Skeletal muscle cell (primary cell): Measurements from ENCODE around the gene HELT.

Experiments used
- DNase-seq: peaks from one replicate; pipeline ENCODE4 v3.0.0-alpha.2; 2010; ENCODE audit warnings: low read depth
- H3K4me3 ChIP-seq: 2 replicates; pipeline ENCODE4 v1.5.1; 2011; ENCODE audit warnings: low read depth, mild to moderate bottlenecking, control low read depth, low read length, moderate library complexity

HELT gene

GRCh38 chr4:185002784-185003183 is 15.5 kb upstream of the HELT start:
- no peak for DNase-seq
- no peak overlapping the region for H3K4me3 ChIP-seq

GRCh38 chr4:185003596-185004351 is 14.5 kb upstream of the HELT start:
- DNase-seq, result no peak
- H3K4me3 ChIP-seq, result no peak overlapping the region

GRCh38 chr4:185004562-185005218 is 13.6 kb upstream of the HELT start:
- H3K4me3 ChIP-seq, result peak overlapping the region; percentile 21
- DNase-seq, result no peak

GRCh38 chr4:185005219-185005819 is 13.0 kb upstream of the HELT start:
- peak overlapping the region; percentile 21 for H3K4me3 ChIP-seq
- peak; percentile 25 for DNase-seq

- H3K4me3 ChIP-seq, result no peak overlapping the region
- DNase-seq, result no peak
These were observed 6.9 kb upstream of the HELT start for GRCh38 chr4:185011408-185011807.

- no peak overlapping the region for H3K4me3 ChIP-seq
- DNase-seq, result no peak
These were observed 4.7 kb upstream of the HELT start for GRCh38 chr4:185013417-185014125.

GRCh38 chr4:185015108-185015507 is 3.2 kb upstream of the HELT start:
- H3K4me3 ChIP-seq, result no peak overlapping the region
- DNase-seq, result no peak

GRCh38 chr4:185016101-185016940 is 2.0 kb upstream of the HELT start:
- no peak for DNase-seq
- no peak overlapping the region for H3K4me3 ChIP-seq

DNA sequence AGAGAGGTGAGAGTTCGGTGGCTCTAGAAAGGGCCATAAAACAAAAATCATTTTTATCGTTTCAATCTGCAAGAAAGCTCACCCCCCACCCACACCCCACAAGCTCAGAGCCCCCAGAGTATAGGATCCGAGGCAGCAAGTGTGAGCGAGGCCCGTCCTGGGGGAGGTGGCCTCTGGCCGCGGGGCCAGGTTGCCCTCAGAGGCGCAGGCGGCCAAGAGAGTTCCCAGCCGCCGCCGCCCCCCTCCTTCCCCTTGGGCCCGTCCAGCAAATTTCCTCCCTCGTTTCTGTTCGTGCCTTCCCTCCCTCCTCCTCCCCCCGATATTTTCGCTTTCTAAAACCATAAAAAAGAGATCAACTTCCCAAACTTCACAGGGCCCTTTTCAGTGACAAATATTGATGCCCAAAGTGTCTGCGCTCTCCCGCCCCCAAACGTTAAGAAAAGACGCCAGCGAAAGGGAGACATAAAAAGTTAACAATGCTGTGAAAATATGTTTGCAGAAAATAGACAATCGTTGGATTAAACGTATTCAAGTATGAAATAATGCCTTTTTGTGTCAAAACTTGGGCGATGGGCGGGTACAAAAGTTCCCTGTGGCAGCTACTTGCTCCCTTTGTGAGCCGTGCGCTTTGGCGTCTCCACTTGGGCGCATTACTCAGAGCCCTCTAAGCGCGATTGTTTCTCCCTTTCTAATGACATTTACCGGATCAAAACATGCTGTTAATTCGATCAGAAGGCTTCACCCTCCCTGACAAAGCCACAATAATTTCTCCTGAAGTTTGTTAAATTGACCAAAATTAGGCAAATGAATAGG is 1.1 kb upstream of the HELT start:
- H3K4me3 ChIP-seq, result no peak overlapping the region
- DNase-seq, result no peak

DNA sequence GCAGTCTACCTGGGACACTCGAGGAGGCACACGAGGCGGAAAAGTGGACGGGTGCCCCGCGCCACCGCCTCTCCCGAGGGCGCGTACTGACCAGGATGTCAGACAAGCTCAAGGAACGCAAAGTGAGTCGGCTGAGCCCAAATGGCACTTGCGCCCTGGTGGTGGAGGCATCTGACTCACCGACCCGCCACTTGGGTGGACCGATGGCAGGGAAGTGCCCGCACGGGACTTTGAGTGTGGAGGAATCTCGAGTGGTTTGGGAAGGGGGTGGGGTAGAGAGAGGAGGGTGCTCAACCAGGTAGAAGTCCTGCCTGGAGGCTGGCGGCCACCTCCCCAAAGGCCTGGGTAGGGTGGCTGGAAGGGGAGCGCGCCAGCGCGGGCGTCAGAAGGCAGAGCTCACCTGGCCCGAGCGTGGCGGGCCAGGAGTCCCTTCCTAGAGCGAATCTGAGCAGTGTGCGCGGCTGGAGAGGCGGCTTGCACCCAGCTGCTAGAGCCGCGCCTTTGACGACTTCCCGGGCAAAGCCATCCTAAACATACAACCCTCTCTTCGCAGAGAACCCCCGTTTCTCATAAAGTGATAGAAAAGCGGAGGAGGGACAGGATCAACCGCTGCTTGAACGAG is 655 bp downstream of the HELT start:
- DNase-seq, result no peak

DNA sequence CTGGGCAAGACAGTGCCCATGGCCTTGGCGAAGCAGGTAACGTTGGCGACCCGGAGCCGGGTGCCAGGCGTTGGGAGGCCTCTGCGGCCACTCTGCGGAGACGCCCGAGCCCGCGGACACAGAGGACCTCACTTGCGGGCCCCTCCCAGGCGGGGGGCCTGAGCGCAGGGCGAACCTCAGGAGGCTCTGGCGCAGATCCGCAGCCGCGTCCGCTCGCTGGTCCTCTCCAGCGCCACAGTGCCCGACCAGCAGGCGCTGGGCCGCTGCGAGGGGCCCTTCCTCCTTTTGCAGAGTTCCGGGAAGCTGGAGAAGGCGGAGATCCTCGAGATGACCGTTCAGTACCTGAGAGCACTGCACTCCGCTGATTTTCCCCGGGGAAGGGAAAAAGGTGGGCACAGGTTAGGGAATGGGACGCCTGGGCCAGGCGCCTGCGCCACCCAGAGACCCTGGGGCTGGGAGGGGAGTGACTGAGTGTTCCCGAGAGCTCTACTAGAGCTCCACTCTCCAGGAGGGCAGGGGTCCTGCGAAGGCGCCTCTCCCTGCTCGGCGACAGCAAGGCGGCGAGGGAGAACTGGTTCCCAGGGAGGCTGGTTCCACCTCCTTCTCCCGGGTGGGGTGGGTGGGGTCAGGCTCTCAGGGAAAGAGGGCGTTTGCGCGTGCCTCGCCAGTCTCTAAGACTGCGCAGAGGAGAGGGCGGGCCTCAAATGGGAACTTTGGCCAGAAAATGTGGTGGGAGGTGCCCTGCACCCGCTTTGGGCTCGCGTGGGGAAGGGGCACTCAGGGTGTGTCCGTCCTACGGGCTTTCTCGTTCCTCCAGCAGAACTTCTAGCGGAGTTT is 1.4 kb downstream of the HELT start:
- no peak for DNase-seq
- H3K4me3 ChIP-seq, result no peak overlapping the region

More for the DNA sequence above, 655 bp downstream of the HELT start:
- H3K4me3 ChIP-seq, result no peak overlapping the region

GRCh38 chr4:185020293-185020808 is 2.1 kb downstream of the HELT start:
- H3K4me3 ChIP-seq, result no peak overlapping the region
- no peak for DNase-seq

GRCh38 chr4:185020863-185021761 is 2.8 kb downstream of the HELT start:
- no peak overlapping the region for H3K4me3 ChIP-seq
- DNase-seq, result no peak

DNA sequence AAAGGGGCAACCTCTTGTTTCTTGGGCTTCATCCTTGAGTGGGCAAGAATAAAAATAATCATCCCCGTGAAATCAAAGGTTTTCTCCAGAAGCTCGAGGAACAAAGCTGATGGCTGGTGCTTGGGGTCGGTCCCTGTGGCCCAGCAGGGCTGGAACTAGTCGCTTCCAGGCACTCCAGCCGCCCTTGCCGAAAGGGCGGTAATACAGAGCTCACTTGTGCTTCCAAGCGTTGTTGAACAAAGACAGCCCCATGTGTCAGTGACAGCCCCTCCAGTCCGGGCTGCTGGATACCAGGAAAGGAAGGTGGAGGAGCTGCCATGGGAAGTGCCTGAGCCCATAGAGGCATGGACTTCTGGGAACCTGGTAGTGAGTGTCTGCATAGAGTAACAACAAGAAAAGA is 5.2 kb downstream of the HELT start:
- no peak overlapping the region for H3K4me3 ChIP-seq
- DNase-seq, result no peak

DNA sequence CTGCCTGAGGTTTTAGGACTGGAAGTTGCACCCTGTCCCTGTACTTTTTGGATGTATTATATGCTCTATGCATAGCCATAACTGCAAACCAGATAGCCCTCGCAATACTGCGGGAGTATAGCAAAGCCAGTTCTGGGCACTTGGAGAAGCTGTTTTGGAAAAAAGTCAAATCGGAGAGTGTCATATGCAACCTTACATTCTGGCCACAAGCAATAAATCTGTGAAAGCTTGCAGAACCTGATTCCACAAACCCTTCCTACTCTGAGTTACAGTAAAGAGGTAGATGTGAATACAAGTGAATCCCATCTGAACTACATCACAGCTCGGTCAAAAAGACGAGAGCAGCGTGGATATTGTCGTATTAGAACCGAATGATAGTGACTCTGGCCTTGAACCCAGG is 10.3 kb downstream of the HELT start:
- H3K4me3 ChIP-seq, result no peak overlapping the region
- DNase-seq, result no peak

GRCh38 chr4:185031611-185032010 is 13.3 kb downstream of the HELT start:
- DNase-seq, result no peak
- H3K4me3 ChIP-seq, result no peak overlapping the region
